Measurements from ENCODE around the gene LINC01488.

The LINC01488 gene

DNA sequence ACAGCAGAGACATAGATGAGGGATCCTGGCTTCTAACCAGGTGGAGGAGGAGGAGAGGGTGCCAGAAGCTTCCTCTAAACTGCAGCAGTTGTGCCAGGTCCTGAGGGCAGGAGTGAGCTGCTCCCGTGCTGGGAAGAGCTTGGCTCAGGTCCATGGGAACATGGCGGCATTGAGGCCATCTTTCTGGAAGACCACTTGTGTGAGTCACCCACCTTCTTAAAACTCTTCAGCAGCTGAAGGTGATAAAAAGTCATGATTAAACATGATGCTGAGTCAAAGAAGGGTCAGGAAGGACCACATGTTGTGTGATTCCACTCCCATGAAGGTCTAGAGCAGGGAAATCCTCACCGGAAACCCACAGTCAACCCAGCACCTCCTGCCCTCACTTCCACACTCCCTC, 35.1 kb downstream of the LINC01488 start:
- H3K9ac ChIP-seq, result no peak overlapping the region
- H2AFZ ChIP-seq, result no peak overlapping the region
- no peak overlapping the region for H3K4me3 ChIP-seq (ENCODE audit: low read depth, low read length)
- no peaks in the 10 kb centered on the region for H3K4me1 ChIP-seq
- no peaks in the 10 kb centered on the region for H3K9me3 ChIP-seq (ENCODE audit: control insufficient read depth, low read length)
- H3K27ac ChIP-seq, result no peak overlapping the region
- no peaks in the 10 kb centered on the region for H3K79me2 ChIP-seq
- TF ChIP-seq, protein P1, sequence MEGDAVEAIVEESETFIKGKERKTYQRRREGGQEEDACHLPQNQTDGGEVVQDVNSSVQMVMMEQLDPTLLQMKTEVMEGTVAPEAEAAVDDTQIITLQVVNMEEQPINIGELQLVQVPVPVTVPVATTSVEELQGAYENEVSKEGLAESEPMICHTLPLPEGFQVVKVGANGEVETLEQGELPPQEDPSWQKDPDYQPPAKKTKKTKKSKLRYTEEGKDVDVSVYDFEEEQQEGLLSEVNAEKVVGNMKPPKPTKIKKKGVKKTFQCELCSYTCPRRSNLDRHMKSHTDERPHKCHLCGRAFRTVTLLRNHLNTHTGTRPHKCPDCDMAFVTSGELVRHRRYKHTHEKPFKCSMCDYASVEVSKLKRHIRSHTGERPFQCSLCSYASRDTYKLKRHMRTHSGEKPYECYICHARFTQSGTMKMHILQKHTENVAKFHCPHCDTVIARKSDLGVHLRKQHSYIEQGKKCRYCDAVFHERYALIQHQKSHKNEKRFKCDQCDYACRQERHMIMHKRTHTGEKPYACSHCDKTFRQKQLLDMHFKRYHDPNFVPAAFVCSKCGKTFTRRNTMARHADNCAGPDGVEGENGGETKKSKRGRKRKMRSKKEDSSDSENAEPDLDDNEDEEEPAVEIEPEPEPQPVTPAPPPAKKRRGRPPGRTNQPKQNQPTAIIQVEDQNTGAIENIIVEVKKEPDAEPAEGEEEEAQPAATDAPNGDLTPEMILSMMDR (IDR thresholded peaks at IDR 0.05), result no peak
- H3K4me2 ChIP-seq (ENCODE audit: low read length), result no peak overlapping the region
- no peaks in the 10 kb centered on the region for H3K27me3 ChIP-seq (ENCODE audit: control insufficient read depth, insufficient read depth, low read length)
- H3K36me3 ChIP-seq (ENCODE audit: control insufficient read depth, insufficient read depth, low read length), result no peaks in the 10 kb centered on the region

DNA sequence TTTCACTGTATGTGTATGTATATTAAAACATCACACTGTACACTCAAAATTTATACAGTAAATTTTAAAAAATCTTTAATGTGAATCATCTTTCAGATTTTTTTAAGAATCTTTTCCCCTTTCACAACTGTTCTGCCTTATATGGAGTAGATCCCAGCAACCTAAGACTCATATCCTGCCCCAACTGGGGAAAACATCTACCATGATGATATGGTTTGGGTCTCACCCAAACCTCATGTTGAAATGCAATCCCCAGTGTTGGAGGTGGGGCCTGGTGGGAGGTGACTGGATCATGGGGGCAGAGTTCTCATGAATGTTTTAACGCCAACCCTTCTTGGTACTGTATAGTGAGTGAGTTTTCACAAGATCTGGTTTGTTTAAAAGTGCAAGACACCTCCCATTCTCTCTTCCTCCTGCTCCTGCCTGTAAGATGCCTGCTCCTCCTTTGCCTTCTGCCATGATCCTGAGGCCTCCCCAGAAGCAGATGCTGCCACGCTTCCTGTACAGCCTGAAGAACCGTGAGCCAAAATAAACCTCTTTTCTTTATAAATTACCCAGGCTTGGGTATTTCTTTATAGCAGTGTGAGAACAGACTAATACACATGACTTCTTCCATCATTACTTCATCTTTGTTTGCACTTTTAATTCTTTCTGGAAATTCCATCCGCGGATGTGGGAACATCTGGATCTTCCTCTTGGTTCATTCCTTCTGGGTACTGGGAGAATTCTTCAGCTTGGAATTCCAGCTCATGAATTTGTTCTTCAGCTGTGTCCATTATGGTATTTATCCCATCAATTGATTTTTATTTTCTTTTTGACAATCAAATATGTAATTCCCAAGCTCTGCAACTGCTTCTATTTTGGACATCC, 36.9 kb downstream of the LINC01488 start:
- Histone ChIP-seq H3K27ac (no peak overlapping the region), H3K4me2 (ENCODE audit: low read length) (no peak overlapping the region), H3K4me3 (ENCODE audit: low read depth, low read length) (no peak overlapping the region), H3K79me2 (no peaks in the 10 kb centered on the region), H3K9me3 (ENCODE audit: control insufficient read depth, low read length) (no peaks in the 10 kb centered on the region), H3K4me1 (no peaks in the 10 kb centered on the region), H3K27me3 (ENCODE audit: control insufficient read depth, insufficient read depth, low read length) (no peaks in the 10 kb centered on the region), H2AFZ (no peak overlapping the region), H3K9ac (no peak overlapping the region), H3K36me3 (ENCODE audit: control insufficient read depth, insufficient read depth, low read length) (no peaks in the 10 kb centered on the region)
- TF ChIP-seq, protein P1 (IDR thresholded peaks at IDR 0.05), result no peak

DNA sequence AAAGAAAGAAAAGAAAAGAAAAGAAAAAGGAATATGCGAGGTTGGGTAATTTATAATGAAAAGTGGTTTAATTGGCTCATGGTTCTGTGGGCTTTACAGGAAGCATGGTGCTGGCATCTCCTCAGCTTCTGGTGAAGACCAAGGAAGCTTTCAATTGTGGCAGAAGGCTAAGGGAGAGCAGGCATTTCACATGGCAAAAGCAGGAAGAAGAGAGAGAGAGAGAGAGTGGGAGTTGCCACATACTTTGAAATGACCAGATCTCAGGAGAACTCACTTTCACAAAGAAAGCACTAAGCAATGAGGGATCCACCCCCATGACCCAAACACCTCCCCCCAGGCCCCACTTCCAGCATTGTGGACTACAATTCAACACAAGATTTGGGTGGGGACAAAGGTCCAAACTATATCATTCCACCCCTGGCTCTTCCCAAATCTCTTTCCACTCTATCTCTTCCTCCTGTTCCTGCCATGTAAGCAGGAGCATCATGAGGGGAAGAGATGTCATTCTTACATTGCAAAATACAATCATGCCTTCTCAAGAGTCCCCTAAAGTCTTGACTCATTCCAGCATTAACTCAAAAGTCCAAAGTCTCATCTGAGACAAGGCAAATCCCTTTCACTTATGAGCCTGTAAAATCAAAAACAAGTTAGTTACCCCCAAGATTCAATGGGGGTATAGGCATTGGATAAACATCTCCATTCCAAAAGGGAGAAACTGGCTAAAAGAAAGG, 38.9 kb downstream of the LINC01488 start:
- Histone ChIP-seq H2AFZ (no peak overlapping the region), H3K9ac (no peak overlapping the region), H3K27me3 (ENCODE audit: control insufficient read depth, insufficient read depth, low read length) (no peaks in the 10 kb centered on the region), H3K79me2 (no peaks in the 10 kb centered on the region), H3K27ac (no peak overlapping the region), H3K4me2 (ENCODE audit: low read length) (no peak overlapping the region), H3K9me3 (ENCODE audit: control insufficient read depth, low read length) (no peaks in the 10 kb centered on the region), H3K4me1 (no peaks in the 10 kb centered on the region), H3K4me3 (ENCODE audit: low read depth, low read length) (no peak overlapping the region), H3K36me3 (ENCODE audit: control insufficient read depth, insufficient read depth, low read length) (no peaks in the 10 kb centered on the region)
- TF ChIP-seq, protein P1 (IDR thresholded peaks at IDR 0.05), result no peak

DNA sequence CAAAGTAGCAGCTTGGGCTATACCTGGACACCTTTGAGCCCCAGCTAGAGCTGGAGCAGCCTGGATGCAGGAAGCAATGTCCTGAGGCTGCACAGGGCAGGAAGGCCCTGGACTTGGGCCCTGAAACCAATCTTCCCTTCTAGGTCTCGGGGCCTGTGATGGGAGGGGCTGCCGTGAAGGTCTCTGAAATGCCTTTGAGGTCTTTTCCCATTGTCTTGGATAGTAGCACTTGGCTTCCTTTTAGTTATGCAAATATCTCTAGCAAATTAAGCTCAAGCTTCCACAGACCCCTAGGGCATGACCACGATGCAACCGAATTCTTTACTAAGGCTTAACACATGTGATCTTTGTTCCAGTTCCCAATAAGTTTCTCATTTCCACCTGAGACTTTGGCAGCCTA, 40.0 kb downstream of the LINC01488 start:
- Histone ChIP-seq H3K79me2 (no peaks in the 10 kb centered on the region), H3K4me1 (no peaks in the 10 kb centered on the region), H3K9ac (no peak overlapping the region), H3K36me3 (ENCODE audit: control insufficient read depth, insufficient read depth, low read length) (no peaks in the 10 kb centered on the region), H3K4me3 (ENCODE audit: low read depth, low read length) (no peak overlapping the region), H3K4me2 (ENCODE audit: low read length) (no peak overlapping the region), H3K27me3 (ENCODE audit: control insufficient read depth, insufficient read depth, low read length) (no peaks in the 10 kb centered on the region), H3K27ac (no peak overlapping the region), H3K9me3 (ENCODE audit: control insufficient read depth, low read length) (no peaks in the 10 kb centered on the region), H2AFZ (no peak overlapping the region)
- TF ChIP-seq, protein P1 (IDR thresholded peaks at IDR 0.05), result no peak

All from parathyroid adenoma (tissue), 2 donors.